ENCODE data around the gene EFTUD2.
A peak's percentile ranks its signal among the peaks of the same experiment; 100 is the strongest.

EFTUD2 gene

DNA sequence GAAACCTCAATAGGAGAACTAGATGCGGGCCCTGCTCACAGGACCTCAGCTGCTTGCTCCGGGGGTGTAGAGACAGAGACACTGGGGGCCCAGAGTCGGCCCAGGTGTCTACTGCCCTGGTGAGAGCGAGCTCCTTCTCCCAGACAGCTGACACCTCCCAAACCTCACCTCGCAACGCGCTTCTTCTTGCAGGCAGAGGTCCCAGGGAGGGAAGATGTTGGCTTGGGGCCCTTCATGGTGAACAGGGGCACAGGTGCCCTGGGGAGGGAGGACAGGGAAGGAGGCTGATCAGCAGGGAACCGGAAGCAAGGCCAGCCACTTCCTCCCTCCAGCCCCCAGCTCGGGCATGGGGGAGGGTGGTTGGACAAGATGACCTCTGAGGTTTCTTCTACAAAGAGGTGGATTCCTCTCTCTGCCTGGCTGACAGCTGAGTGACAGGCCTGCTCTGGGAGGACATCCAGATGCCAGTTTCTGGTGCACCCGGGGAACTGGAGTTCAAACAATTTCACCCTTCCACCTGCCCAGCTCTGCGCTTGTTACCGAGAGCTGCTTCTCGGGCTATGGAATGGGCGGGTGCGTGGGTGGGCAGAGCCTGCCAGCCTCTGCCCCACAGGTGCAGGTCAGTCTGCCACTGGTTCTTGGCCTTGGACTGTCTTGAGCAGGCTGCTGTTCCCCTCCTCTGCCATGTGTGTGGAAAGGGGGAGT is 27.7 kb upstream of the EFTUD2 start:
- Histone ChIP-seq H3K27me3 (ENCODE audit: control insufficient read depth in 5 of 5, insufficient read depth in 4 of 5, low read length in 5 of 5) (no peaks in the 10 kb centered on the region), H3K4me1 (ENCODE audit: control insufficient read depth in 5 of 5, insufficient read depth in 5 of 5, low read length in 5 of 5) (no peaks in the 10 kb centered on the region), H3K36me3 (ENCODE audit: control insufficient read depth in 5 of 5, insufficient read depth in 5 of 5, low read length in 5 of 5) (no peaks in the 10 kb centered on the region)

DNA sequence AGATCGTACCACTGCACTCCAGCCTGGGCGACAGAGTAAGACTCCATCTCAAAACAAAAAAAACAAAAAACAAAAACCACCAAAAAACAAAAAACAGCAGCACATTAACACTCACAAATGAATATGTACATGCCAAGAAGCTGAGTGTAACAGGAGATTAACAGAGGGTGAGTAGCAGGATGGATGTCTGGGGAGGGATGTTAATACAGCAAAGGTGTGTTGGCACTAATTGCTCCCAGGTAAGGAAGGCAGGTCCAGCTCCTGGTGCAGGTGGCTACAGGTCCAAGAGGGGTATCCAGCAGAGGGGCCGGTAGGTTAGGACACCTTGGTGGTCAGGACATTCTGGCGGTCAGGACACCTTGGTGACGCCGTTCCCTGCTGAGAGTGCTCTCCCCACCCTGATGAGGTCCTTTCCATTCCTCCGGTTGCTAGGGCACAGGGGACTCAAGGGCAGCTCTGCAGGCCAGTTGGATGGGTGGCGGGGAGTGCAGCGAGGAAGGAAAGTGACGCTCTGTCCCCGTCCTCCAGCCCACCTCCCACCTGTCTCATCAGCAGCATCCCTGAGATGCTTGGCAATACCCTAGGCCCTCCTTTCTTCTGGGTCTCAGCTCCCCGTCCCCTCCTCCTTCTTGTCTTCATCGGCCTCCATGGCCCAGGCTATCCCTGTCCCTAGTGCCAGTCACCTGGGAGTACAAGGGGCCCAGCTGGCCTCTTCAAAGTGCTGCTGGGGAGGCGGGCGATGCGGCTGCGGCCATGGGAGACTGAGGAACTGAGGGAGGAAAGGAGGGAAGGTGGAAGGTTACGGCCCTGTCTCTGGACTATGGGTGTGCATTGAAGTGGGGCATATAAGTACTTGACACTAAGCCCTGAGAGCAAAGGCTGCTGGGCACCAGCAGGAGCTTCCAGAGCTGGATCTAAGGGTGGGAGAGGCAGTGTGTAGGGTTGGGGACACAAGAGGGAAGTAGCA is 26.8 kb upstream of the EFTUD2 start:
- Histone ChIP-seq H3K9ac (ENCODE audit: low read length in 5 of 5) (no peak overlapping the region), H3K27ac (ENCODE audit: low read depth, low read length) (no peak overlapping the region), H3K27me3 (ENCODE audit: control insufficient read depth in 5 of 5, insufficient read depth in 4 of 5, low read length in 5 of 5) (no peaks in the 10 kb centered on the region), H3K4me1 (ENCODE audit: control insufficient read depth in 5 of 5, insufficient read depth in 5 of 5, low read length in 5 of 5) (peaks cover 0 to 6% (median 0%) of the 10 kb centered on the region in 5 donors), H3K36me3 (ENCODE audit: control insufficient read depth in 5 of 5, insufficient read depth in 5 of 5, low read length in 5 of 5) (no peaks in the 10 kb centered on the region), H3K4me3 (ENCODE audit: low read depth in 1 of 5, low read length in 5 of 5) (no peak overlapping the region), H3K9me3 (ENCODE audit: control insufficient read depth in 5 of 5, low read length in 5 of 5) (no peaks in the 10 kb centered on the region)

More for the DNA sequence above, 27.7 kb upstream of the EFTUD2 start:
- H3K9ac ChIP-seq (ENCODE audit: low read length in 5 of 5): no peak overlapping the region
- H3K27ac ChIP-seq (ENCODE audit: low read depth, low read length): no peak overlapping the region
- no peak overlapping the region for H3K4me3 ChIP-seq (ENCODE audit: low read depth in 1 of 5, low read length in 5 of 5)
- H3K9me3 ChIP-seq (ENCODE audit: control insufficient read depth in 5 of 5, low read length in 5 of 5): no peaks in the 10 kb centered on the region

DNA sequence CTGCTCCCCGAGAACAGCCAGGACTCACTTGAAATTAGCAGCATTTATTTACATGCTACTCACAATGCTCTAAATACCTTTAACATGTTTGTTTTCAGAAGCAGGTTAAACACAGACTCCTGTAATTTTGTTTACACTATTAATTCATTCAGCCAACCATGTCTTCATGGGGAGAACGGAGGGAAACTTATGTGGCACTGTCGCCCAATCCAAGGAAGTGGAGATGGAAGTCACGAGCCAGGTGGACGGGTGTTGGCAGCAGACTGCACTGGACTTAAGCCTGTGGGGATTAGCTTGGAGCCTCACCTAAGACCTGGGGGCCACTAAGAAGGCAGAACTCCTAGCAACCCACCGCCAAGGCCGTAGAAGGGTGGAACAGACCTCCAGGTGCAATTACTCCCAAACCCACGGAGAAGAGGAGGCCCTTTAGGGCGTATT is 24.9 kb upstream of the EFTUD2 start:
- no peaks in the 10 kb centered on the region for H3K36me3 ChIP-seq (ENCODE audit: control insufficient read depth in 5 of 5, insufficient read depth in 5 of 5, low read length in 5 of 5)
- no peak overlapping the region for H3K4me3 ChIP-seq (ENCODE audit: low read depth in 1 of 5, low read length in 5 of 5)
- peaks cover 0 to 12% (median 6%) of the 10 kb centered on the region in 5 donors for H3K4me1 ChIP-seq (ENCODE audit: control insufficient read depth in 5 of 5, insufficient read depth in 5 of 5, low read length in 5 of 5)
- no peaks in the 10 kb centered on the region for H3K27me3 ChIP-seq (ENCODE audit: control insufficient read depth in 5 of 5, insufficient read depth in 4 of 5, low read length in 5 of 5)
- H3K27ac ChIP-seq (ENCODE audit: low read depth, low read length): no peak overlapping the region
- no peak overlapping the region for H3K9ac ChIP-seq (ENCODE audit: low read length in 5 of 5)
- H3K9me3 ChIP-seq (ENCODE audit: control insufficient read depth in 5 of 5, low read length in 5 of 5): no peaks in the 10 kb centered on the region

DNA sequence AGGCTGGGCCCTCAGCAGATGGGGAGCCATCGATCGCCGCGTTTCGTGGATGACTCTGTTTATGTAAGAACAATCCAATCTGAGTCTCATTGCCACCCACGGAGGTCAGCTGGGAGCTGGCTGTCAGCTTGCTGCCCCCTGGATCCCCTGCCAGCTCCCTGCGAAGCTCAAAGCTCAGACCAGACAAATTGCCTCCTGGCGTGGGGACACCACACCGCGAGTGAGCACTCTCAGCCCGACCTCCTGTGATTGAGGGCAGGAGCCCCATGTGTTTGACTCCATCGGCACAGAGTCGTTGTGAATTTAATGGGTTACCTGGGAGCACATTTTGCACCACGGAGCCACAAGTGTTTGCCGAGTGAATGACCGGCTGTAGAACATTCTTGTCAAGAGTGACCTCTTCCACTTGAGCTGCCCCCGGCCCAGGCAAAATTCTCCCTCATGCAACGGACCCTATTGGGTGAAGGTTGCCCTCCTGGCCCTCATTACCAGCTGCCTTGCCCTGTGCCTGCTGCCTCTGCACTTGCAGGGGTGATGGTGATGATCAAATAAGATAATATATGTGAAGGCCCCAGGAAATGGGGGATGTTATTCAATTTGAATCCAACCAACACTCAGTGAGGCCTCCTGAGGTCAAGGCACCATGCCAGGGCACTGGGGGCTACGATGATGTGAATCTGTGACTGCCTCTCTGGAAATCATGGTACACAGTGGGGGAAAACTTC is 23.7 kb upstream of the EFTUD2 start:
- H3K36me3 ChIP-seq (ENCODE audit: control insufficient read depth in 5 of 5, insufficient read depth in 5 of 5, low read length in 5 of 5): no peaks in the 10 kb centered on the region
- H3K9me3 ChIP-seq (ENCODE audit: control insufficient read depth in 5 of 5, low read length in 5 of 5): no peaks in the 10 kb centered on the region
- no peaks in the 10 kb centered on the region for H3K27me3 ChIP-seq (ENCODE audit: control insufficient read depth in 5 of 5, insufficient read depth in 4 of 5, low read length in 5 of 5)
- H3K4me1 ChIP-seq (ENCODE audit: control insufficient read depth in 5 of 5, insufficient read depth in 5 of 5, low read length in 5 of 5): peaks cover 0 to 12% (median 6%) of the 10 kb centered on the region in 5 donors
- no peak overlapping the region for H3K4me3 ChIP-seq (ENCODE audit: low read depth in 1 of 5, low read length in 5 of 5)
- no peak overlapping the region for H3K27ac ChIP-seq (ENCODE audit: low read depth, low read length)
- peak overlapping the region in 1 of 5 donors; percentile 18 for H3K9ac ChIP-seq (ENCODE audit: low read length in 5 of 5)

DNA sequence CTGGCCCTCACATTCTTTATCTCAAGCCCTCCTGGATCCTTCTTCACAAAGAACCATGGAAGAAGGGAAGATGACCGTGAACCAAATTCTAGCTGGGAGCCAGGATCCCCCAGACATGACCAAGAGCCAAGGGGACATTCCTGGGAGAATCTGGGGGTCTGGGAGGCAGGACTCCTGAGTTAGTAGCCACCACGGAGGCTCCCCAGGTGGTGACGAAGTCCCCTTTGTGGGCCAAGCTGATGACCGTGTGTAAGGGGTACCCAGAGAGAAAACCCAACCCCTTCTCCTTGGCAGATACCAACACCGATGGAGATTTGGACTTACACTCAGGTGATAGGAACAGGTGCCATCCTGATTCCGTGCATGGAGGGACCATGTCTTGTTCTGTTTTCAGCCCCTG is 22.9 kb upstream of the EFTUD2 start:
- no peak overlapping the region for H3K27ac ChIP-seq (ENCODE audit: low read depth, low read length)
- H3K9me3 ChIP-seq (ENCODE audit: control insufficient read depth in 5 of 5, low read length in 5 of 5): no peaks in the 10 kb centered on the region
- no peaks in the 10 kb centered on the region for H3K36me3 ChIP-seq (ENCODE audit: control insufficient read depth in 5 of 5, insufficient read depth in 5 of 5, low read length in 5 of 5)
- no peak overlapping the region for H3K4me3 ChIP-seq (ENCODE audit: low read depth in 1 of 5, low read length in 5 of 5)
- peaks cover 0 to 17% (median 7%) of the 10 kb centered on the region in 5 donors for H3K4me1 ChIP-seq (ENCODE audit: control insufficient read depth in 5 of 5, insufficient read depth in 5 of 5, low read length in 5 of 5)
- no peaks in the 10 kb centered on the region for H3K27me3 ChIP-seq (ENCODE audit: control insufficient read depth in 5 of 5, insufficient read depth in 4 of 5, low read length in 5 of 5)
- peak overlapping the region in 1 of 5 donors; percentile 18 for H3K9ac ChIP-seq (ENCODE audit: low read length in 5 of 5)

DNA sequence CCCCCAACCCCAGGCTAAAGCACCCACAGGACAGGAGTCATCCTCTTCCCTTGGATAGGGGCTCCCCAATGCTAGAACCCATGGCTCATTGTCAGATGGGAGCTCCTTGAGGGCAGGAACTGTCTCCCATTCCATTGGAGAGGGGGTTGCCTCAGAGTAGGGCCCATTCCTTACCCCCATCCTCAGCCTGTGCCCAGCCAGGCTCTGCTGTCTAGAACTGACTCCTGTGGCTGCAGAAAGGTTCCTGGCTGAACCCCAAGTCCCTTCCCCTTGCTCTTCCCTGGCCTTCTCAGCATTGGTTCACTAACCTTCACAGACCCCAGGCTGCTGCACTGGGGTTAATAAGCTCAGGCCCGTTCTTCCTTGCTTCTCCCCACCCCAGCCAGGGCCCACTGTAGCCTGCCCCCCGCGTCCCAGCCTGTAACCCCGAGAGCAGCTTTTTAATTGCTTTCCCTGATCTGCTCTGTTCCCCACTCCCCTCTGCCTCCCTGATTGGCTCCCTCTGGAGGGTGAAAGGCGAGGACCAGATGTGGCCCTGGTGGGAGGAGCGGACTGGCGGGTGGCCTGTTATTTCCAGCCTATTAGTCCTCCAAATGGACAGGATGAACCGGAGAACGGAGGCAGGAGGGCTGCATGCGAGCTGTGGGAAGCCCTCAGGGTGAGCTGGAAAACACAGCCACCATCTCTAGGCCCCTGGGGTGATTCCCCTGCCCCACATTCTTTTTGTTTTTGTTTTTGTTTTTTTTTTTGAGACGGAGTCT is 22.1 kb upstream of the EFTUD2 start:
- no peaks in the 10 kb centered on the region for H3K27me3 ChIP-seq (ENCODE audit: control insufficient read depth in 5 of 5, insufficient read depth in 4 of 5, low read length in 5 of 5)
- H3K27ac ChIP-seq (ENCODE audit: low read depth, low read length): no peak overlapping the region

DNA sequence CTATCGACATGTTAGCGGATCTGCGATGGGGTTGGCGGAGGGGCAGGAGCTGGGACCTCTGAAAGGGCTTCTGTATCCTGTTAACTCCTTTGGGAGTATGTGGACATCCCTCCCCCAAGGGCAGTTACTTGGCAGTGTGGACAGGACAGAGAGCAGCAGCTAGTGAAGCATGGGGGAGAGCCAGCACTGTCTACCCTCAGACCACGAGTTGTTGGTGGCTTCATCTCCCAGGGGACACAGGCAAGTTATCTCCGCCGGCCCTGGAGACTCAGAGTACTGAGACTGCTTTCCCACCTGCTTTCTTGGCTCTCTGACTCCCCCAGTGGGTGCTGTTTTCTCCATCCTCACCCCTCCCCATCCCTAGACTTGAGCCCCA is 21.3 kb upstream of the EFTUD2 start:
- no peaks in the 10 kb centered on the region for H3K36me3 ChIP-seq (ENCODE audit: control insufficient read depth in 5 of 5, insufficient read depth in 5 of 5, low read length in 5 of 5)
- H3K27ac ChIP-seq (ENCODE audit: low read depth, low read length): no peak overlapping the region
- H3K4me3 ChIP-seq (ENCODE audit: low read depth in 1 of 5, low read length in 5 of 5): no peak overlapping the region
- H3K9me3 ChIP-seq (ENCODE audit: control insufficient read depth in 5 of 5, low read length in 5 of 5): no peaks in the 10 kb centered on the region
- no peaks in the 10 kb centered on the region for H3K27me3 ChIP-seq (ENCODE audit: control insufficient read depth in 5 of 5, insufficient read depth in 4 of 5, low read length in 5 of 5)
- H3K4me1 ChIP-seq (ENCODE audit: control insufficient read depth in 5 of 5, insufficient read depth in 5 of 5, low read length in 5 of 5): peaks cover 0 to 33% (median 23%) of the 10 kb centered on the region in 5 donors
- no peak overlapping the region for H3K9ac ChIP-seq (ENCODE audit: low read length in 5 of 5)

More for the DNA sequence above, 22.1 kb upstream of the EFTUD2 start:
- H3K9me3 ChIP-seq (ENCODE audit: control insufficient read depth in 5 of 5, low read length in 5 of 5): no peaks in the 10 kb centered on the region
- H3K4me1 ChIP-seq (ENCODE audit: control insufficient read depth in 5 of 5, insufficient read depth in 5 of 5, low read length in 5 of 5): peaks cover 0 to 25% (median 15%) of the 10 kb centered on the region in 5 donors
- no peak overlapping the region for H3K9ac ChIP-seq (ENCODE audit: low read length in 5 of 5)
- no peak overlapping the region for H3K4me3 ChIP-seq (ENCODE audit: low read depth in 1 of 5, low read length in 5 of 5)
- H3K36me3 ChIP-seq (ENCODE audit: control insufficient read depth in 5 of 5, insufficient read depth in 5 of 5, low read length in 5 of 5): no peaks in the 10 kb centered on the region

DNA sequence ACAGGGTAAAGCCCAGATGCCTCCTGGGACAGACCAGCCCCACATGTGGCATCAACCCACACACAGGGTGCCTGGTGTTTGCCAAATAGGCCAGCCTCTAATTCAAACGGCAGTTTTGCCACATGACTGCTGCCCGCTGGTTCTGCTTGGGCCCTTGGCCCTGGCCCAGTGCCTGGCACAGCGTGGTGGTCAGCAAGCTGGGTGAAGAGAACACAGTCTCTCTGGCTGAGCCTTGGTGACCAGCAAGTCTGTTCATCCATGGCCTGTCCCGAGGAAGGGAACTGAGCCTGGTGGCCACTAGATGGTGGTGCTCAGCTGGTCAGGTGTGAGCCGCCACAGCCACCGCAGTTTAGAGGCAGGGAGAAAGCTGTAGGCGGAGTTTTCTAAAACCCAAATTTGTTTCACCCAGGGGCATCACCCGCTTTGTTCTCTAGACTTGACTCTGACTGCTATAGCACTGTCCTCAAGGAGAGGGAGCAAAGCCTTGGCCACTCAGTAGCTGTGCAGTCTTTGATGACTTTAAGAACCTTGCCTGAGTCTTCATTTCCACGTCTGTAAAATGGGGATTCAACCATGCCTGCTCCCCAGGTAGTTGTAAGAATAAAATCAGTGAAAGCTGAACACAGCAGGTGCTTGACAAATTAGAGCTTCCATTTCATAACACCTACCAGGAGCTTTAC is 20.8 kb upstream of the EFTUD2 start:
- H3K9me3 ChIP-seq (ENCODE audit: control insufficient read depth in 5 of 5, low read length in 5 of 5): no peaks in the 10 kb centered on the region
- no peaks in the 10 kb centered on the region for H3K27me3 ChIP-seq (ENCODE audit: control insufficient read depth in 5 of 5, insufficient read depth in 4 of 5, low read length in 5 of 5)
- peak overlapping the region; percentile 10 for H3K27ac ChIP-seq (ENCODE audit: low read depth, low read length)
- H3K4me1 ChIP-seq (ENCODE audit: control insufficient read depth in 5 of 5, insufficient read depth in 5 of 5, low read length in 5 of 5): peaks cover 0 to 38% (median 24%) of the 10 kb centered on the region in 5 donors
- H3K9ac ChIP-seq (ENCODE audit: low read length in 5 of 5): peak overlapping the region in 1 of 5 donors; percentile 22
- no peaks in the 10 kb centered on the region for H3K36me3 ChIP-seq (ENCODE audit: control insufficient read depth in 5 of 5, insufficient read depth in 5 of 5, low read length in 5 of 5)
- H3K4me3 ChIP-seq (ENCODE audit: low read depth in 1 of 5, low read length in 5 of 5): no peak overlapping the region

DNA sequence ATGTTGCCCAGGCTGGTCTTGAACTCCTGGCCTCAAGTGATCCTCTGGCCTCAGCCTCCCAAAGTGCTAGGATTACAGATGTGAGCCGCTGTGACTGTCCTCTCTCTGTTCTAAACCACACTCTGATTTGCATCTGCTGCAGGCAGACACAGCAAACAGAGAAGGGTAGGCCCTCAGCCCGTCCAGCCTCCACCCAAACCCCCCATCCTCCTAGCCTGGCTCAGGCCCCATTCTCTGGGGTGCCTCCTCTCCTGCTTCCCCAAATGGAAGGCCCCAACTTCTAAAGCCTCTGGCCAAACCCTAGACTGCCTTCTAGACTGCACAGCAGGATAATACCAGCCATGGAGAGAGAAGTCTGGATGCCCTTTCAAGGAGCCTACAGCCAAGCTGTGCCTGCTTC is 20.2 kb upstream of the EFTUD2 start:
- Histone ChIP-seq H3K9ac (ENCODE audit: low read length in 5 of 5) (no peak overlapping the region), H3K27ac (ENCODE audit: low read depth, low read length) (peak overlapping the region; percentile 10), H3K9me3 (ENCODE audit: control insufficient read depth in 5 of 5, low read length in 5 of 5) (no peaks in the 10 kb centered on the region), H3K4me1 (ENCODE audit: control insufficient read depth in 5 of 5, insufficient read depth in 5 of 5, low read length in 5 of 5) (peaks cover 0 to 40% (median 24%) of the 10 kb centered on the region in 5 donors), H3K36me3 (ENCODE audit: control insufficient read depth in 5 of 5, insufficient read depth in 5 of 5, low read length in 5 of 5) (no peaks in the 10 kb centered on the region), H3K27me3 (ENCODE audit: control insufficient read depth in 5 of 5, insufficient read depth in 4 of 5, low read length in 5 of 5) (no peaks in the 10 kb centered on the region), H3K4me3 (ENCODE audit: low read depth in 1 of 5, low read length in 5 of 5) (no peak overlapping the region)

Measured in subcutaneous abdominal adipose tissue (tissue), 5 donors.